ENCODE data around the gene TUBGCP3. TPM values are rescaled to one million over a fixed set of nuclear protein-coding genes. Genes with fewer than 3 reads are reported as not detected.

TUBGCP3 gene
- total RNA-seq, 1 experiment from 2014 or later, result 14.3 TPM

DNA sequence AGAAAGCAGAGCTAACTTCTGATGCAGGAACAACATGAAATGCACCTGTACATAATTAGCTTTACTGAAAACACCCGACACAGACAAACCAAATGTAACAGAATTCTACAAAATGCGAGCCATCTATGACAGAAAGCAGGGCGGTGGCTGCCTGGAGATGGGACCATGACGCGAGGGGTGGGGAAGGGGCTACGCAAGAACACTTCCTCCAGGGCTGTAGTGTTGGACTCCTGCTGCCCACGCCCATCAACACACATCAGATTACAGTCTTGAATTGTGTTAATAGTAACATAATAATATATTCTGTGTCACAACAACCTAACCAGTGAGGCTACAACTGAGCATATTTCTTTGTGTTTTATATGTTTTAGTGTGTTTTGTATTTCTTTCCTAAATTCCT is 108.6 kb downstream of the TUBGCP3 start:
- DNase-seq (ENCODE audit: low spot score), result no peak

DNA sequence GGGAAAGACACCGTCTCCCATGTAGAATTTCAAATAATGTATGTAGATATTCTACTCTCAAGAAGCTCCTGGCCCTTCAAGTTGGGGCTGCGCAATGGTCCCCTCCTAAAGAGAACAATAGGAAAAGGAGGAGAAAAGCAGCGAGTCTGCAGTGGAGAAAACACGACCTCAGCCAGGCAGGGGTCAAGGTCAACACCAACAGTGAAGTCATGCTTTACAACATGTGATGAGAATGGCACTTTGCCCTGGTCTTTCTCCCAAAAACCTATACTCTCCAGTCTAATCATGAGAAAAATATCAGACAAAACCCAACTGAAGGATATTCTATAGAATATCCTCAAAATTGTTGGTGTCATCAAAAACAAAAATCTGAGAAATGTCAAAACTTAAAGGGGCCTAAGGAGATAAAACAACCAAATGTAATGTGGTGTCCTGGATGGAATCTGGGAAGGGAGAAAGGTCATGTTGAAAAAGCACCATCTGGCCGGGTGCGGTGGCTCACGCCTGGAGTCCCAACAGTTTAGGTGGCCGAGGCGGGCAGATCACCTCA is 110.8 kb downstream of the TUBGCP3 start:
- no peak for DNase-seq (ENCODE audit: low spot score)

GRCh38 chr13:112475889-112476288 is 112.1 kb downstream of the TUBGCP3 start:
- DNase-seq (ENCODE audit: low spot score), result no peak

GRCh38 chr13:112474869-112475268 is 113.1 kb downstream of the TUBGCP3 start:
- DNase-seq (ENCODE audit: low spot score), result no peak

DNA sequence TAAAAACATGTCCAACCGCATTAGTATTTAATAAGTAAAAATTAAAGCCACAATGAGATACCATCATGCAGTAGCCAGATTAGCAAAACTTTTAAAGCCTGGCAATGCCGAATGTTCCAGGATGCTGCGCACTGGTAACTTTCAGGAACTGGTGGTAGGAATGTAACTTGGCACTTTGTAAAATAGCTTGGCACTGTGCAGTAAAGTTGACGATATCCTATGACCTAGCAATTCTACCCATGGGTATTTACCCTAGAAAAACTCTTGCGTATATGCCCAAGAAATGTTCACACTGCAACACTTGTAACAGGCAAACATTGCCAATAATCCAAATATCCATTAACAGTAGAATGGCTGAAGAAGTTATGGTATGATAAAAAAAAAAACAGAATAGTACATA is 114.1 kb downstream of the TUBGCP3 start:
- no peak for DNase-seq (ENCODE audit: low spot score)

DNA sequence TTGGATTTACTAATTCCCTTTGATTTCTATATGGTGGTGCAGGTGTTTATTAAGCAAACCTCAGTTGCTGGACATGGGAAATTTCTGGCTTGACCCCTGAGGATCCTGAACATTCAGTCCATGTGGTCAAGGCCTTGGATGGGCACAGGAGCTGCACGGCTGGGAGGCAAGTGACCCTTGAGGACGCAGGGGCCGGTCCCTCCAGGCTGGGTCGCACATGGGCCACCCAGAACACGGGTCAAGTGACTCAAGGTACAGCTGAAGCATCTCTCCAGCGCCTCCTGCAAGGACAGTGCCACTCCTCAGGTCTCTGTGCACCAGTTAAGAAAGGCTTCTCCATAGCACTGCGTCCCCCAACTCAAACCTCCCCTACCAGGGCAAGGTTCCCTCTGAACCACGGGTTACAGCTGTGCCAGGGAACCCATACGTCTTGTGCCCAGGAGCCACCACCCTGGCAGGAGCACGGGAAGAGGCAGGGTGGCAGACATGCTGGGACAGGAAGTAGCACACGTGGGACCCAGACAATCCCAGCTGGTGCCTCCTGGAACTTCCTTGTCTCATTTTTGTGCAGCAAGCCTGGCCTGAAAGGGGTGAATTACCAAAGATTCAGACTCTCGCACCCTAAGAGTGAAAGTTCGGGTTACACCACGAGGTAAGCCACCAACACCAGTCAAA is 118.7 kb downstream of the TUBGCP3 start:
- DNase-seq (ENCODE audit: low spot score), result no peak

GRCh38 chr13:112468069-112468468 is 119.9 kb downstream of the TUBGCP3 start:
- no peak for DNase-seq (ENCODE audit: low spot score)

- DNase-seq (ENCODE audit: low spot score), result no peak
Observed at GRCh38 chr13:112467236-112467635, 120.7 kb downstream of the TUBGCP3 start.

GRCh38 chr13:112466132-112467058 is 121.6 kb downstream of the TUBGCP3 start:
- no peak for DNase-seq (ENCODE audit: low spot score)

GRCh38 chr13:112465251-112466131 is 122.5 kb downstream of the TUBGCP3 start:
- no peak for DNase-seq (ENCODE audit: low spot score)

- no peak for DNase-seq (ENCODE audit: low spot score)
Observed at GRCh38 chr13:112464720-112465119, 123.2 kb downstream of the TUBGCP3 start.

- no peak for DNase-seq (ENCODE audit: low spot score)
Observed at GRCh38 chr13:112462408-112462807, 125.5 kb downstream of the TUBGCP3 start.

GRCh38 chr13:112457485-112457884 is 130.5 kb downstream of the TUBGCP3 start:
- no peak for DNase-seq (ENCODE audit: low spot score)

GRCh38 chr13:112457081-112457480 is 130.9 kb downstream of the TUBGCP3 start:
- DNase-seq (ENCODE audit: low spot score), result no peak

GRCh38 chr13:112456138-112457056 is 131.6 kb downstream of the TUBGCP3 start:
- DNase-seq (ENCODE audit: low spot score), result no peak

DNA sequence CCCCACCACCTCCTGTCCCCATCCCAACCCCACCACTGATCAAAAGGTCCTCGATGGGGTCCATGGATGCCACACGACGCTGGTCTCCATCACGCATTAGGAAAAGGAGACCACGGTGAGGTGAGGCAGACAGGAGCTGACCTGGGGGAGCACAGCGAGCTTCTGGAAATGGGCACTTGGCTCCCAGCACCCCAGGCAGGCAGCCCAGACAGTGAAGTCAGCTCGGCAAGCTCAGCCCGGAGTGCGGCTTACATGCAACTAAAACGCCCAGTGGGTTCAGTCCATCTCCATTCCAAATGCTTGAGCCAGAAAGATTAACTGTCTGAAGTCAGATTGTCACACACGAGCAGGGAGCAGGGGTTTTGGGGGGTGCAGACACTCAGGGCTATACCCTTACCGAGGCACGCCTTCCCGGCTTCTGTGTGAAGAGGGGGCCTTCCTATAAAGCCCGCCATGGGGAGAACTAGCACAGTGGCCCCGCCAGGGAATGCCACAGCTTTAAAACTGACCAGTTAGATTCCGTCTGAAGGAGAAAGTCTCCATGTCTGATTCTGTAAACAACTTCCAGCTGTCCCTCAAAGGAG is 132.4 kb downstream of the TUBGCP3 start:
- DNase-seq (ENCODE audit: low spot score), result no peak

GRCh38 chr13:112454648-112455334 is 133.2 kb downstream of the TUBGCP3 start:
- DNase-seq (ENCODE audit: low spot score), result no peak

DNA sequence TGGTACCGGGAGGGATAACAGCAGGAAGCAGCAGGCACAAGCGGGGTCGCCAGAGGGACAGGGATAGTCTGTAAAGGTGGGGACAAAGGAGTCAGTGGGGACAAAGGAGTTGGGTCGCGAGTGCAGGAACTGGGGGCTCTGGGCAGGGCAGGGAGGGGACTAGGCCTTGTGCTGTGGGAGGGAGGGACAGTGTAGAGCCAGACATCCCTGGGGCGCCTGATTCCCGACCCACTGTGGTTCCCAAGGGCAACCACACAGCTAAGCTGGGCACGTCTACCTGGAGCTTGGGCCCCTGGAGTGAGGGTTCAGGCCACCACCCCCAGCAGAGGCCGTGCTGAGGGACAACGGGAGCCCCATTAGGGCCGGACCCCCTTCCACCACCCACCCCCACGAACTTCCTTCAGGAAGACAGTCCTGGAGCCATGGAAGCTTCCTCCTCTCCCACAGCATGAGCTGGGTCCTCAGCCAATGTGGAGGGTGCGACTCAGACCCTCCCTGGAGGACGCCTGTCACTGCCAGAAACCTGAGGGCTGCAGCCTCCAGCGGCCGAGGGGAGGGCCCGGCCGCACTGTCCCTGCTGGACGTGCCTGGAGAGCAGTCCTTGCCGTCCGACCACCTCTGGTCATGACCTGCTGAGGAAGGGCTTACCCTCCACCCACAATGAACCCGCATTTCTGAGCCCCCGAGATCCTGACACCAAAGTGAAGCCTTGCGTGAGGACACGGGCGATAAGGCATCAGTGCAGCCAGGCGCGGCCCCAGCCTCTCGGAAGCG is 133.9 kb downstream of the TUBGCP3 start:
- no peak for DNase-seq (ENCODE audit: low spot score)
